DLD1 (cell line): ENCODE measurements around the gene SLC17A4.

ENCODE experiments used
- in situ Hi-C: cut with HindIII; loops from 2 replicates; pipeline ENCODE4 v1.10.0; 2017; ENCODE audit warnings: low sequenced_read_pairs

The SLC17A4 gene

DNA sequence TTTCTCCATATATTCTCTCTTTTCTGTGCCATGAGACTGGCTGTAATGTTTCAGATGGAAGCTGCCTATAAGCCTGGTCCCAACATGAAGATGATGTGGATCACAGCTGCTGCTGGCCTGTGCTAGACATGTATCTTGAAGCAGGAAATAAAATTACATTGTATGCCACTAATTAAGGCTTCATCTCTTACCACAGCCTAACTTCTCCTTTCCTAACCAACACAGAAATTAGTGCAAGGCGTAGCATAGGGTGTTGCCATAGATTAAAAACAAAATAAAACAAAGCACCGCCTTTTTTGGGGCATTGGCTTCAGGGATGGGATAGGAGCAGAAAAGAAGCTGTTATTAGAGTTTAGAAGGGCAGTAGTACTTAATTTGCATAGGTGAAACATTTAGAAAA, 4.7 kb upstream of the SLC17A4 start:
- in situ Hi-C loops = no loop called here

DNA sequence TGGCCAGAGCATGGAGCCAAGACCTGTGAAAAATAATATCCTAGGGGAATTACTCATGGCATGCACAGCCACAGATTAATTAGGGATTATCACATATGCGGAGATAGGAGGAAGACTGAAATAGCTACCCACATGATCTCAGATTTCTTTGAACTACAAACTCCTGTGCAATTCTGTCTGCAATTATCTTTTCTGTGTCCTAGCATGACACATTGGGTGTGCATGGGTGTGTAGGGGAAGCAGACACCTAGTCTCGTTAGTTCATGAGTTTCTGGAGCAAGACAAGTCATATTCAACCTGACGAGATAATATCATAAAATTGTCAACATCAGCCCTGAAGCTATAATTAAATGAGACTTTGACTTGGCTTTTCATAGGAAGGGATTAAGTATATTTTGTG, 3.6 kb upstream of the SLC17A4 start:
- in situ Hi-C loops = no loop called here

- in situ Hi-C loops = no loop called here
Measured at GRCh38 chr6:25753079-25753478, 1.5 kb upstream of the SLC17A4 start.

GRCh38 chr6:25755483-25755882, 941 bp downstream of the SLC17A4 start:
- in situ Hi-C loops = no loop called here

DNA sequence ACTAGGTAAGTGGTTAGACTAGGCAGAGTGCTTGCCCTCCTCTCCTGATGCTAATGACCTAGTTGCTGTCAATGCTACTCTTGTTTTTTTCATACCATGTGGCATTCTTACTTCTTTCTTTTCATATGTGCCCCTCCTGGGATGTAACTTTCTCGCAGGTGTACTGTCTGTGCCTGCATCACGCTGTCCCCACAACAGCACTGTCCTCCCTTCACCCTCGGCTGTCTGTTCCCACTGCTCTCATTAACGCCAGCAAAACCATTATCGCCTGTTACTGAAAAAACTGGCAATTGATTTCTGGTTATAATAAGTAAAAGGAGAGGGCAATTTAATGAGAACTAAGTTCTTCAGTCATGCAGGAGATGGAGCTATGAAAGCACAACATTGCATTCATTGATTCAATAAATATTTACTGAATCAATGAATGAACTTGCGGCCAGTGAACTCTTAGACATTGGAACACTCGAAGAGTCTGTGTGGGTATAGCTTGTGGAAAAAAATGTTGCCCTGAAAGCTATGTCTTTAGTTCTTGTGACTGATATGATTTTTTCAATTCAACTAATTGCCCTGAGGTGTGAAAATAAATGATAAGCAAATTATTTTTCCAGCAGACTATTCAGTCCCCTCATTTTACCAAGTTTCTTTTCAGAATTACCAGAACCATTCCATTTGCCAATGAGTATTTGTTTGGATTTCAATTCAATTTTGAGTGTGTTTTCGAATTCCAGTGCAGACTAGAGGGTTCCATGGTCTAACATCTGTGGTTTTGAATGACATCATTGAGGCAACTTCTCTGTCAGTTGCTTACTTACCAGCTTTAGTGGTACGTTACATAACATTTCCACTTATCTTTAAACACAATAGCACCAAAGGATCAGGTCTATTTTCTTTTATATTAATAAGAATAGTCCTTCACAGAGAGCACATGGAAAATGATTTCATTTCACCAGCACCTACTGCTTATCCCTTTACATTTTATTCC, 2.1 kb downstream of the SLC17A4 start:
- in situ Hi-C loops = no loop called here

DNA sequence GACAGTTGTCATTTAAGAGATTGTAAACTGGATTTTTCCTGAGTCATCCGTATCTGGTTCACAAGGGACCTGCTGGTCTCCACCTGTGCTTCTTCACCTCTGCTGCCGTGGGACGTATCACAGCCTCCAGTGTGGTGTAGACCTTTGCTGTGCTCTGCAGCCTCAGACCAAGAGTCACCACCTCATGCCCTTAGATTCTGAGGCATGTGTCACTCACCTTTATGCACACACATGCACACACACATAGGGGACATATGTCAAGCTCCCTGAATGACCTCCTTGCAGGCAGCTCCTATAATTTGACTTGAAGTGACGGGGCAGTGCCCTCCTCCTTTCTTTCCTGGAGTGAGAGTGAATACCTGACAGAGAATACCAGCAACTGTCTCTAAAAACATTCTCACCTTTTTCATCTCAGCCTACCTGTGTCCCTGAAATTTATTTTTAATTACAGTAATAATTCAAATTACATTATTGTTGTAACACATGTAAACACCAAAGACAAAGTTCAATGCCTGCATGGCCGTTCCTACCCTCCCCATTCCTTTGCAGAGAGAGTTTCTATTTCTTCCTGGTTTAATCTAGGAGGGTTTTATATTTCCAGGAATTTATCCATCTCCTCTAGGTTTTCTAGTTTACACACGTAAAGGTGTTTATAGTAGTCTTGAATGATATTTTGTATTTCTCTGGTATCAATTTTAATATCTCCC, 3.5 kb downstream of the SLC17A4 start:
- in situ Hi-C loops = no loop called here

DNA sequence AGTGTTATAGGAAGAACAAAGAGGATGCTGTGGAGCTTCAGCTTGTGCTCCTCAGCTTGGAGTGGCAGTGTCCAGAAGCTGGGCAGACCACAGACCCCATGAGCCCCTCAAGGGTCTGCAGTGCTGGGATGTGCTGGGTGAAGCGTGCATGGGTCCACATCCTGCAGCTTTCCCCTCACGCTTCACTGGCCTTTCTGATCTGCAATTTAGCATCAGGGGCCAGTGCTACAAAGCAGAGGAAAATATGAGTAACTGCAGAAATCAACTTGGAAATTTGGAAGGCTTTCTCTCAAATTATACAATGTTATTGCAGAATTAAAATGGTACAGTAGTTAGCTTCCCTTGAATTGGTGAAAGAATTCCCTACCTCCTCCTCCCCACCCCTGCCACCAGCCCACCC, 10.1 kb downstream of the SLC17A4 start:
- in situ Hi-C loops = no loop called here

DNA sequence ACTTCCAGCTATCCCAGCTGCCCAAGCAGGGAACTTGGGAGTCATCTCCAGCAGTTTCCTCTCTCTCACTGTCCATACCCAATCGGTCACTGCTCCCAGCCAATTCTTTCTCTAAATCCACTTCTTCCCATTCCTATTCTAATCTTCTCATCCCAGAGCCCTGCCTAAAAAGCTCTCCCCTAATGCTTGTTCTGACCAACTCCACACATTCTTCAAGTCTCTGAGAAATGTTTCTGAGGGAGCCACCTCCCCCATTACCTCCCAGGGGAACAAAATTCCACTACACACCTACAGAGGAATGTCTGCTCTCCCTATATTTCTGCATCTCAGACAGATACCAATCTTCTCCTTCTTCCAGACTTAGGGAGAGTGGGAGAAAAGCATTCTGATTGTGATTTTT, 14.0 kb downstream of the SLC17A4 start:
- in situ Hi-C loops = no loop called here

DNA sequence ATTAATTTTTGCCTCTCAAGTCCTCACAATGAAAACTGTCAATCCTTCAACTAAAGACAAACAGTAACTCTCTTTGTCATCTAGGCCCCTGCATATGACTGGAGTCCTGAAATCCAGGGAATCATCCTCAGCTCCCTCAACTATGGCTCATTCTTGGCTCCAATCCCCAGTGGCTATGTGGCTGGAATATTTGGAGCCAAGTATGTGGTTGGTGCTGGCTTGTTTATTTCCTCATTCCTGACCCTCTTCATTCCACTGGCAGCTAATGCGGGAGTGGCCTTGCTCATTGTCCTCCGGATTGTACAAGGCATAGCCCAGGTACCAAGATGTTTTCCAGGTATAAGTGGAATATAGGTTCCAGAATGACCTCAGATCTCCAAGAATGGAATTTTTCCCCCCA, 15.4 kb downstream of the SLC17A4 start:
- in situ Hi-C loops = no loop called here

GRCh38 chr6:25774120-25774715, 19.7 kb downstream of the SLC17A4 start:
- in situ Hi-C loops = no loop called here

DNA sequence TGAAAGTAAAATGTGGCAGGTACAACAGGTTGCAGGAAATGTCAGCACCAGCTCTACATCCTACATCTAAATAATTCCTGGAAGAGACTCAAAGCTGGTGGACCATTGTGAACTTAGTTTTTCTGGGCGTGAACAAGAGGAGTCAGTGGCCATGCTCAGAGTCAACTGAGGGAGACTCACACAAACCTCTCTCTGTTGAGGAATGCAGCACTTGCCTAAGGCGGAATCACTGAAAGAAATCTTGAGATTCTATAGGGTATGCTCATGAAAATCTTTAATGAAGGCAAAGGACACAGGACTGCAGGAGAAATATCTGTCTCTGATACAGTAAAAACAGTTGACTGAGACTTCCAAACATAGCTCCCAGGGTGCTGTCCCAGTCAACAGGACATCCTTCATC, 22.5 kb downstream of the SLC17A4 start:
- in situ Hi-C loops = no loop called here

- in situ Hi-C loops = no loop called here
Measured at GRCh38 chr6:25777856-25778649, 23.5 kb downstream of the SLC17A4 start.

DNA sequence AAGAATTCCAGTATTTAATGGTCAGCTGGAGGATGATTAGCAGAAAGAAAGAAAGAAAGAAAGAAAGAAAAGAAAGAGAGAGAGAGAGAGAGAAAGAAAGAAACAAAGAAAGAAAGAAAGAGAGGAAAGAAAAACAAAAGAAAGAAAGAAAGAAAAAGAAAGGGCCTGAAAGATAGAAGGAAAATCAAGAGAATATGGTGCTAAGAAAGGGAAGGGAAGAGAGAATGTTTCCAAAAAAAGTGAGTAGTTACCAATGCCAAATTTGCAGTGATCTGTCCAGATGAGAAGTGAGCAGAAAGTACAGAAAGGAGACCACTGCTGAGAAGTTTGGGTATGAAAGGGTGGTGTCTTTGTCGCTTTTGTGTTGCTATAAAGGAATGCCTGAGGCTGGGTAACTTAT, 26.6 kb downstream of the SLC17A4 start:
- in situ Hi-C loops = no loop called here

DNA sequence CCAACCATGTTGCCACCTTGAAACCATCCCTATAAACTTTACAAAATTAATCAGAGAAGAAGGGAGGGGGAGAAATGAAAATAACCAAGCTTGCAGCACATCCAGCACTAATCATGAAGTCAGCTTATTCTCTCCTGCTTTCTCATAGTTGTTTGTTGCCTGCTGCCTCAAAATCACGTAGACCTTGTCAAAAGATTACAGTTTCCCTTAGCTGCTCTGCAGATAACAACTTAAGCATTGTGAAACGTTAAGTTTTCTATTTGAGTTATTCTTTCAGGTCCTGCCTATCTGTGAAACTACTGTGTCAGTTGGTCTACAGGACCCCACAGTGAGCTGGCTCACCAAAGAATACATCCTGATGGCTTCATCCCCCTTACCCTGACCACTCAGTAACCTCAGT, 32.9 kb downstream of the SLC17A4 start:
- in situ Hi-C loops = no loop called here

- in situ Hi-C loops = no loop called here
Measured at GRCh38 chr6:25788305-25788922, 33.9 kb downstream of the SLC17A4 start.

- in situ Hi-C loops = no loop called here
Measured at GRCh38 chr6:25789475-25789874, 34.9 kb downstream of the SLC17A4 start.

GRCh38 chr6:25792016-25792415, 37.5 kb downstream of the SLC17A4 start:
- in situ Hi-C loops = no loop called here

- in situ Hi-C loops = no loop called here
Measured at GRCh38 chr6:25793970-25794369, 39.4 kb downstream of the SLC17A4 start.

DNA sequence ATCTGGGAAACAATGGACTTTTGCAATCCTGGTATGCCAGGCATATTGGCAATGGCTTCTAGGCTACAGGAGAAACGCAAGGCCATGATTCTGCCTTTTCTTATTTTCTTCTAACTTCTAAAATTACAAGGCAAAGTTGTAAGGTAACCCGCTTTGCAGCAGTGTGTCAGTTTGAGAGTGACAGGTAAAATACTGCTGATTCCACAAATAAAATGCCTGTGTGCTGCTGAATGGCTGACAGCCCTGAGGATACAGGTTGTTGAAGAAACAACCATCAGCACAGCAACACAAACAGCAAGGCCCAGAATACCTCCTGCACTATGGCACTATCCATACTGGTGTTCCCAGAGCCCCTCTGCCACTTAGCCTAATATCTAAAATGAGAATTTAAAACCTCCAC, 40.2 kb downstream of the SLC17A4 start:
- in situ Hi-C loops = no loop called here

- in situ Hi-C loops = no loop called here
Measured at GRCh38 chr6:25801436-25801835, 46.9 kb downstream of the SLC17A4 start.
